ENCODE data around the gene SYNJ2BP. TPM values are rescaled to one million over a fixed set of nuclear protein-coding genes. Genes with fewer than 3 reads are reported as not detected.
"Not testable (repeated sequence)": the region's sequence is repeated elsewhere in the genome, so short reads cannot be mapped to it uniquely, and the experiment has no call there.

SYNJ2BP gene
- total RNA-seq, 1 experiment from 2014 or later = 19.0 TPM

GRCh38 chr14:70403335-70403734 lies 13.6 kb downstream of the SYNJ2BP start:
- H3K4me1 ChIP-seq (ENCODE audit: control insufficient read depth in 1 of 2, insufficient read depth in 2 of 2, low read length in 2 of 2); POLR2A ChIA-PET; H3K9me2 ChIP-seq (ENCODE audit: insufficient read depth); ATAC-seq; CTCF ChIA-PET; H3K27ac ChIP-seq (ENCODE audit: low read depth, low read length); BruUV-seq (replicated peaks); RAD21 ChIA-PET (ENCODE audit: low non-redundant PET in 1 of 2, low total read pairs in 2 of 2, uncharacterized antibody in 2 of 2, unreplicated experiment in 2 of 2); H3K4me3 ChIP-seq (replicated peaks in 1 of 2; ENCODE audit: low read depth in 1 of 2, low read length in 2 of 2); H3K27me3 ChIP-seq (ENCODE audit: insufficient read depth, low read length); intact Hi-C loops (cut with micrococcal nuclease); H3K9me3 ChIP-seq (ENCODE audit: control insufficient read depth in 1 of 2, insufficient read depth in 1 of 2, low read depth in 1 of 2, low read length in 2 of 2); DNase-seq (ENCODE audit: low read depth, low spot score); H3K9ac ChIP-seq (ENCODE audit: low read length); H3K36me3 ChIP-seq (ENCODE audit: control insufficient read depth in 1 of 2, insufficient read depth in 2 of 2, low read length in 2 of 2); H4K20me1 ChIP-seq (ENCODE audit: insufficient read depth); H3K4me2 ChIP-seq (ENCODE audit: low read length); H2AFZ ChIP-seq (ENCODE audit: low read depth, low read length, poor library complexity, severe bottlenecking): not testable (repeated sequence)
- peaks cover 43% of the 10 kb centered on the region for H3K79me2 ChIP-seq (ENCODE audit: insufficient read depth, low read length)

GRCh38 chr14:70401643-70402042 lies 15.2 kb downstream of the SYNJ2BP start:
- DNase-seq (ENCODE audit: low read depth, low spot score) (no peak), ATAC-seq (no peak)
- Histone ChIP-seq H3K27ac (ENCODE audit: low read depth, low read length) (no peak overlapping the region), H3K79me2 (ENCODE audit: insufficient read depth, low read length) (peaks cover 35% of the 10 kb centered on the region), H3K9me3 (ENCODE audit: control insufficient read depth in 1 of 2, insufficient read depth in 1 of 2, low read depth in 1 of 2, low read length in 2 of 2) (no peaks in the 10 kb centered on the region), H3K36me3 (ENCODE audit: control insufficient read depth in 1 of 2, insufficient read depth in 2 of 2, low read length in 2 of 2) (no peaks in the 10 kb centered on the region), H2AFZ (ENCODE audit: low read depth, low read length, poor library complexity, severe bottlenecking) (no peak overlapping the region), H3K9me2 (ENCODE audit: insufficient read depth) (no peaks in the 10 kb centered on the region), H3K9ac (ENCODE audit: low read length) (no peak overlapping the region), H4K20me1 (ENCODE audit: insufficient read depth) (no peaks in the 10 kb centered on the region), H3K4me1 (ENCODE audit: control insufficient read depth in 1 of 2, insufficient read depth in 2 of 2, low read length in 2 of 2) (no peaks in the 10 kb centered on the region), H3K4me3 (replicated peaks in 1 of 2; ENCODE audit: low read depth in 1 of 2, low read length in 2 of 2) (no peak overlapping the region), H3K27me3 (ENCODE audit: insufficient read depth, low read length) (no peaks in the 10 kb centered on the region), H3K4me2 (ENCODE audit: low read length) (no peak overlapping the region)
- RAD21 ChIA-PET (ENCODE audit: low non-redundant PET in 1 of 2, low total read pairs in 2 of 2, uncharacterized antibody in 2 of 2, unreplicated experiment in 2 of 2) = no interaction called here
- CTCF ChIA-PET = no interaction called here
- intact Hi-C loops (cut with micrococcal nuclease) = no loop called here
- BruUV-seq (replicated peaks) = no TSS peak
- POLR2A ChIA-PET = no interaction called here
- TF ChIP-seq POLR2A (IDR thresholded peaks at IDR 0.05; ENCODE audit: borderline replicate concordance, extremely low read depth, insufficient read depth, insufficient read length) (no peak), REST (IDR thresholded peaks at IDR 0.05; ENCODE audit: low read depth) (no peak), CEBPB (IDR thresholded peaks at IDR 0.05; ENCODE audit: low read depth) (no peak), POLR2AphosphoS5 (IDR thresholded peaks at IDR 0.05; ENCODE audit: low read depth, low read length) (no peak), ZBTB33 (IDR thresholded peaks at IDR 0.05; ENCODE audit: extremely low read depth, insufficient replicate concordance, low read length) (no peak), SP1 (IDR thresholded peaks at IDR 0.05; ENCODE audit: low read depth) (no peak), RAD21 (IDR thresholded peaks at IDR 0.05; ENCODE audit: low read depth) (no peak), CBX3 (IDR thresholded peaks at IDR 0.05; ENCODE audit: low read depth) (no peak), ZNF274 (IDR thresholded peaks at IDR 0.05; ENCODE audit: low read depth, low read length) (no peak), EZH2phosphoT487 (IDR thresholded peaks at IDR 0.05; ENCODE audit: borderline replicate concordance) (no peak), TCF7L2 (IDR thresholded peaks at IDR 0.05; ENCODE audit: borderline replicate concordance, extremely low read depth, insufficient read depth, insufficient read length) (no peak), JUND (IDR thresholded peaks at IDR 0.05) (no peak), EGR1 (IDR thresholded peaks at IDR 0.05; ENCODE audit: low read depth) (no peak), CTCF (IDR thresholded peaks at IDR 0.05 in 2 of 3, conservative IDR thresholded peaks at IDR 0.05 in 1 of 3; ENCODE audit: borderline replicate concordance in 1 of 3, insufficient read depth in 1 of 3, low read depth in 2 of 3, low read length in 2 of 3) (no peak)
